GM12801 (cell line): ENCODE results near the gene PHLDA1.

Experiments
- CTCF ChIP-seq: IDR thresholded peaks from one replicate; pipeline ENCODE4 v1.5.1; 2011; ENCODE audit warnings: control low read depth; ENCODE audit not compliant: insufficient read length; ENCODE audit errors: extremely low read depth

Gene PHLDA1

GRCh38 chr12:75975702-75976101, 55.9 kb downstream of the PHLDA1 start:
- TF ChIP-seq CTCF = no peak
